ENCODE data around the gene TPCN2. TPM values are rescaled to one million over a fixed set of nuclear protein-coding genes. Genes with fewer than 3 reads are reported as not detected.

TPCN2 gene
- total and polyA plus RNA-seq, 12 donors = 3.4 to 19.2 (median 7.8) TPM

DNA sequence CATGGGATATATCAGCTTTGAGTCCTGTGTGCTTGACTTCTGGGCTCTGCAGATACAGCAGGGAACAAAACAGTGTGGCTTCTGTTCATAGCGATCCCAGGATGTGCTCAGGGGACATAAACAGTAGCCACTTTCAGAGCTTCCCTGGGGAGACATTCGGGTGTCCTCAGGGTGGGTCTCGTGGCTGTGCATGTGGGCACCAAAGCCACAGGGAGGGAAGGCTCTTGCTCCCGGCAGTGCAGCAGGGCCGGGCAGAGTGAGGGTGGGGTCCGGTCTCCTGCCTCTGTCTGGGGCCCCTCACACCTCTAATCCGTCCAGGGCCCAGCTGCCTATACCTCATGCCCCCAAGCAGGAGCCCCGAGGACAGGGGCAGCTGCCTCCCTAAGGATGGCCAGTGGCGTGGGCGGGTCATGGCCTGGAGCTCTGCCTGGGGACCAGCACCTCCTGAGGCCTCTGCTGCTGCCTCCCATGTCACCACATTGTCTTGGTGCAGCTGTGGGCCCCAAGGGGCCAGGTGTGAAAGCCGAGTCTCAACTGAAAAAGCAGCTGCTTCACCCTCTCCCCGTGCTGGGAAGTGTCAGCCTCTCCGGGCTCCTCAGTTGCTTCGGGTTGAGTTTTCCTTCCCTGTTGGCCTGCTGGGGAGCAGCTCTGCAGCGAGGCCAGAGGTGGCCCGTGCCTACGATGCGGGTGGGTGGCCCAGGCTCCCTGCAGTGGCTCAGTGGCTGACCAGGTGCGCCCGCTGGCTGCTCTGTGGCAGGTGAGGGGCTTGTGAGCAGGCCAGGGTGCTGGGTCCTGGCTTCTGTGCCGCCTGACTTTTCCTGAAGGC is 3.8 kb downstream of the TPCN2 start:
- intact Hi-C loops (cut with DNase I) = no loop called here
- Histone ChIP-seq H3K4me3 (no peak overlapping the region), H3K4me1 (peaks cover 4 to 66% (median 47%) of the 10 kb centered on the region in 9 donors), H3K36me3 (peaks cover 0 to 29% (median 9%) of the 10 kb centered on the region in 9 donors), H3K27ac (peak overlapping the region in 6 of 10 donors; percentile 7 to 93 (median 29)), H3K9me3 (no peaks in the 10 kb centered on the region), H3K27me3 (no peaks in the 10 kb centered on the region)
- TF ChIP-seq, protein P1, sequence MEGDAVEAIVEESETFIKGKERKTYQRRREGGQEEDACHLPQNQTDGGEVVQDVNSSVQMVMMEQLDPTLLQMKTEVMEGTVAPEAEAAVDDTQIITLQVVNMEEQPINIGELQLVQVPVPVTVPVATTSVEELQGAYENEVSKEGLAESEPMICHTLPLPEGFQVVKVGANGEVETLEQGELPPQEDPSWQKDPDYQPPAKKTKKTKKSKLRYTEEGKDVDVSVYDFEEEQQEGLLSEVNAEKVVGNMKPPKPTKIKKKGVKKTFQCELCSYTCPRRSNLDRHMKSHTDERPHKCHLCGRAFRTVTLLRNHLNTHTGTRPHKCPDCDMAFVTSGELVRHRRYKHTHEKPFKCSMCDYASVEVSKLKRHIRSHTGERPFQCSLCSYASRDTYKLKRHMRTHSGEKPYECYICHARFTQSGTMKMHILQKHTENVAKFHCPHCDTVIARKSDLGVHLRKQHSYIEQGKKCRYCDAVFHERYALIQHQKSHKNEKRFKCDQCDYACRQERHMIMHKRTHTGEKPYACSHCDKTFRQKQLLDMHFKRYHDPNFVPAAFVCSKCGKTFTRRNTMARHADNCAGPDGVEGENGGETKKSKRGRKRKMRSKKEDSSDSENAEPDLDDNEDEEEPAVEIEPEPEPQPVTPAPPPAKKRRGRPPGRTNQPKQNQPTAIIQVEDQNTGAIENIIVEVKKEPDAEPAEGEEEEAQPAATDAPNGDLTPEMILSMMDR (IDR thresholded peaks at IDR 0.05) = no peak
- ATAC-seq (no peak), DNase-seq (no peak)
- WGBS, 2 donors = 81 to 86% methylated on average over 21 of the region's 21 CpGs

DNA sequence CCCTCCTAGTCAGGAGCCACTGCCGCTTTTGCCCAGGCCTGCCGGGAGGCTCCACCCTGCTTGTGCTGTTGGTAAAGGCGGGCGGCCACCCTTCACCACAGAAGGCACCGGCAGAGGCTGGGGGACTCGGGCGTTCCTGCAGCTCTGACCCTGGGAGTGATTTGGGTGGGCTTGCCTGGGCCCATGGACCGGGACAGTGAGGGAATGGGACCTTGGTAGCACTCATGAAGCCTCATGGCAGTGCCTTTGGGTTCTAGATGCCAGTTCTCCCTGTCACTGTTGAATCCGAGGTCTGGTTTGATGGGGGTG is 4.4 kb downstream of the TPCN2 start:
- Histone ChIP-seq H3K27me3 (no peaks in the 10 kb centered on the region), H3K36me3 (peaks cover 0 to 35% (median 9%) of the 10 kb centered on the region in 9 donors), H3K4me3 (no peak overlapping the region), H3K9me3 (no peaks in the 10 kb centered on the region), H3K4me1 (peaks cover 4 to 63% (median 47%) of the 10 kb centered on the region in 9 donors), H3K27ac (peak overlapping the region in 3 of 10 donors; percentile 7 to 93 (median 30))
- WGBS, 2 donors = 86 to 90% methylated on average over 9 of the region's 9 CpGs
- DNase-seq (no peak), ATAC-seq (no peak)
- intact Hi-C loops (cut with DNase I) = no loop called here
- TF ChIP-seq, protein P1 (IDR thresholded peaks at IDR 0.05) = no peak

DNA sequence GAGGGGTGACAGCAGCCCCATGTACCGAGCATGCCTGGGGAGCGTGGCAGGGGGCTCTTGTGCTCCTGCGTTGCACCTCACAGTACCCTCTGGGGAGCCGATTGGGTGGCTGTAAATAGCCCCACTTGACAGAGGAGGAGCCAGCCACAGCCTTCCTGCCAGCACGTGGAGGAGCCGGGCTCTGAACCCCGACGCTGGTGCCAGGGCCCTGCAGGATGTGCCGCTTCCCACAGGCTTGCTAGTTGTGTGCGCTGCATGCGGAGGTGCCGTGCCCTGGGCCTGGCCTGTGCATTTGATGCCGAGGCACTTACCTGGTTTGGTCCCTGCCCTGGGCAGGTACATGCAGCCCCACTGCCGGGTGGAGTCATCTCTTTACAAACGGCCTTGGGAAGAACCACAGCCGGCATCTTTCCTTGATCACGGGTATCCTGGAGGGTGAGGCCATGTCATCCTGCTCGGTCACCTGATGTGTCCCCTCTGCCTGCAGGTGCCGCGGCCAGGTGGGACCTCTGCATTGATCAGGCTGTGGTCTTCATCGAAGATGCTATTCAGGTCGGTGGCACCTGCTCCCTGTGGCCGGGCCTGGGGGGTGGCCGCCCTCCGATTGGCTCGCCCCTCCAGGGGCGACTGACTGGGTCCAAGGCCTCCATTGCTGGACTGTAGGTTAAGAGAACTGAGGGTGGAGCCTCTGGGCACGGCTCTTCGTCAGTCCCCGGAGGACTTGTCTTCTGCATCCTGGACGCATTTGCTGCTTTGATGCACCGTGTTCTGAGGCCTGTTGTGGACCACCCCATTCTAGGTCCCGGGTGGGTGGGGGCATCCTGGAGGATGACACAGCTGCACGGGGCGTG is 5.0 kb downstream of the TPCN2 start:
- ATAC-seq (peak in 1 of 8 donors; percentile 11), DNase-seq (no peak)
- 74 to 77% methylated on average over 35 of the region's 35 CpGs for WGBS, 2 donors
- TF ChIP-seq, protein P1 (IDR thresholded peaks at IDR 0.05) = no peak
- H3K4me3 ChIP-seq = no peak overlapping the region
- intact Hi-C loops (cut with DNase I) = no loop called here
- peaks cover 4 to 59% (median 45%) of the 10 kb centered on the region in 9 donors for H3K4me1 ChIP-seq
- H3K27me3 ChIP-seq = no peaks in the 10 kb centered on the region
- peak overlapping the region in 1 of 10 donors; percentile 30 for H3K27ac ChIP-seq
- no peaks in the 10 kb centered on the region for H3K9me3 ChIP-seq
- peaks cover 0 to 42% (median 9%) of the 10 kb centered on the region in 9 donors for H3K36me3 ChIP-seq

DNA sequence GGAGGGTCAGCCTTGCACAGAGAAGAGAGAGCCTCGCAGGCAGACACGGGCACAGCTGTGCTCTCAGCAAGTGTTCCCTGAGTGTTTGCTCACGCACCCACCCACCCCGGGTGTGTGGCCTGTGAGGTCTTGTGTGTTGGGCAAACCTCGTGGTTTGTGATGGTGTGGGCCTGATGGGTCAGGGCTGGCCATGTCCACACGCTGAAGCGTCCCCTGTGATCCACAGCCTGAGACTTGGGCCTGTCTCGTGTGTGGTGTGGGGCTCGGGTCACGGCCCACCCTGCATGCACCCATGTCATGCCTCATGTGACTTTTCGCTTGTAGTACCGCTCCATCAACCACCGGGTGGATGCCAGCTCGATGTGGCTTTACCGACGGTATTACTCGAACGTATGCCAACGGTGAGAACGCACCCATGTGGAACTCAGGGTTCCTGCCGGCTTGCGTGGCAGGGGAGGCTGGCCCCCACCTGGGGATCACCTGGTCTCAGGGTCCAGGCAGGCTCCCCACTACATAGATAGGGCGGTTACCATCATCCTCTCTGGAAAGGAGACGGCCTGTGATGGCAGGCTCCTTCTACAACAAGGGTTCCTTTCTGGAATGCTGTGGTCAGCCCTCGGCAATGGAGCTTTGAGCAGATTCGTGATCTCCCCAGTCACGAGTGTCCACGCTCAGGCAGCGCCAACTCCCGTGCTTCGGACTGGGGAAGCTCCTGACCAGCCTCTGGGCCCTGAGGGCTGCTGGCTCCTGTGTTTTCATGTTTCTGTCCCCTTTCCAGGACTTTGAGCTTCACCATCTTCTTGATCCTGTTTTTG is 5.9 kb downstream of the TPCN2 start:
- peaks cover 0 to 50% (median 12%) of the 10 kb centered on the region in 9 donors for H3K36me3 ChIP-seq
- 94 to 96% methylated on average over 31 of the region's 31 CpGs for WGBS, 2 donors
- H3K27me3 ChIP-seq = no peaks in the 10 kb centered on the region
- intact Hi-C loops (cut with DNase I) = no loop called here
- no peaks in the 10 kb centered on the region for H3K9me3 ChIP-seq
- peaks cover 4 to 55% (median 41%) of the 10 kb centered on the region in 9 donors for H3K4me1 ChIP-seq
- DNase-seq = no peak
- no peak for ATAC-seq
- H3K27ac ChIP-seq = no peak overlapping the region
- no peak overlapping the region for H3K4me3 ChIP-seq
- TF ChIP-seq, protein P1 (IDR thresholded peaks at IDR 0.05) = no peak

Data from heart right ventricle (tissue), 16 donors.